B cell (primary cell): Measurements from ENCODE around the gene NVL. TPM values are rescaled to one million over a fixed set of nuclear protein-coding genes. Genes with fewer than 3 reads are reported as not detected.

Experiments
- ATAC-seq: fragments of 200-7000 bp; cut with Tn5 transposase; one replicate; pipeline ENCODE4 v1.10.0; 2021; ENCODE audit warnings: low read depth, mild to moderate bottlenecking, moderate number of reproducible peaks, moderate library complexity
- CTCF ChIA-PET: fragments of 350-600 bp; sonication (Branson Sonifier 250); formaldehyde crosslinking; loops from one replicate; lab custom pipeline; 2021; ENCODE audit warnings: antibody characterized with exemption, inconsistent platforms; lab: Charles Lee
- POLR2A ChIA-PET: fragments of 350-600 bp; sonication (Branson Sonifier 250); formaldehyde crosslinking; loops from one replicate; lab custom pipeline; 2021; ENCODE audit warnings: antibody characterized with exemption; lab: Charles Lee
- DNase-seq: peaks from one replicate; pipeline ENCODE4 v3.0.0; 2013
- H2AFZ ChIP-seq: 2 replicates; pipeline ENCODE4 v1.6.1; 2012; ENCODE audit warnings: mild to moderate bottlenecking, low read depth, low read length; ENCODE audit not compliant: insufficient read depth, poor library complexity, severe bottlenecking
- H3K27ac ChIP-seq, 2 donors: 1 replicate in 1 of 2; 2 replicates in 1 of 2; pipeline ENCODE4 v1.5.1; 2012 to 2013; ENCODE audit warnings: low read length in 2 of 2, mild to moderate bottlenecking in 2 of 2, moderate library complexity in 1 of 2
- H3K27me3 ChIP-seq, 4 experiments: fragments of 200-600 bp in 1 of 4; sonication (generic) in 1 of 4; replicated peaks in 1 of 4; 1 replicate in 2 of 4; 2 replicates in 2 of 4; pipeline versions ENCODE4 v1.6.1 to v1.7.0; 2013 to 2016; ENCODE audit warnings: low read length in 3 of 4, mild to moderate bottlenecking in 2 of 4, mixed read lengths in 1 of 4, moderate library complexity in 1 of 4; ENCODE audit not compliant: insufficient read depth in 4 of 4, control insufficient read depth in 3 of 4; ENCODE audit errors: control extremely low read depth in 1 of 4
- H3K36me3 ChIP-seq, 2 experiments: replicated peaks in 1 of 2; 1 replicate in 1 of 2; 2 replicates in 1 of 2; pipeline versions ENCODE4 v1.6.1 to v1.7.1; 2013; ENCODE audit warnings: low read length in 1 of 2; ENCODE audit not compliant: insufficient read depth in 2 of 2, control insufficient read depth in 1 of 2; ENCODE audit errors: control extremely low read depth in 1 of 2, extremely low read depth in 1 of 2
- H3K4me1 ChIP-seq, 2 donors: fragments of 200-600 bp in 1 of 2; sonication (generic) in 1 of 2; 1 replicate in 1 of 2; 2 replicates in 1 of 2; pipeline versions ENCODE4 v1.5.1 to v1.6.1; 2013 to 2017; ENCODE audit warnings: low read length in 2 of 2; ENCODE audit not compliant: control insufficient read depth in 2 of 2, insufficient read depth in 2 of 2
- H3K4me2 ChIP-seq: replicated peaks from 2 replicates; pipeline ENCODE3; 2012; ENCODE audit warnings: mild to moderate bottlenecking, low read depth, low read length; ENCODE audit not compliant: poor library complexity, severe bottlenecking
- H3K4me3 ChIP-seq, 5 experiments: fragments of 200-600 bp in 1 of 5; sonication (generic) in 1 of 5; 1 replicate in 3 of 5; 2 replicates in 2 of 5; pipeline versions ENCODE4 v1.5.1 to v1.7.0; 2011 to 2016; ENCODE audit warnings: low read length in 4 of 5, mild to moderate bottlenecking in 4 of 5, low read depth in 2 of 5, control low read depth in 1 of 5, moderate library complexity in 1 of 5; ENCODE audit not compliant: insufficient read depth in 1 of 5; ENCODE audit errors: control extremely low read depth in 1 of 5, extremely low read depth in 1 of 5
- H3K79me2 ChIP-seq: fragments of 200-600 bp; sonication (generic); one replicate; pipeline ENCODE4 v1.6.0; 2016; ENCODE audit warnings: low read length; ENCODE audit not compliant: control insufficient read depth, insufficient read depth
- H3K9ac ChIP-seq: fragments of 200-600 bp; sonication (generic); 2 replicates; pipeline ENCODE4 v1.6.1; 2017; ENCODE audit warnings: mild to moderate bottlenecking, low read length, moderate library complexity
- H3K9me3 ChIP-seq, 3 donors: one replicate each; pipeline versions ENCODE4 v1.6.1 to v1.7.1; 2013; ENCODE audit warnings: low read length in 2 of 3; ENCODE audit not compliant: control insufficient read depth in 2 of 3, insufficient read depth in 1 of 3; ENCODE audit errors: control extremely low read depth in 1 of 3
- H4K20me1 ChIP-seq: 2 replicates; pipeline ENCODE4 v1.6.0; 2012; ENCODE audit warnings: mild to moderate bottlenecking, low read length; ENCODE audit not compliant: insufficient read depth, control insufficient read depth, poor library complexity, severe bottlenecking
- H3K27ac Mint-ChIP-seq: one replicate; pipeline ENCODE4 v1.8.0; 2021; ENCODE audit warnings: mixed read lengths
- H3K27me3 Mint-ChIP-seq: one replicate; pipeline ENCODE4 v1.8.0; 2021; ENCODE audit warnings: mixed read lengths
- H3K4me1 Mint-ChIP-seq: one replicate; pipeline ENCODE4 v1.8.0; 2021; ENCODE audit warnings: mixed read lengths
- H3K4me3 Mint-ChIP-seq: one replicate; pipeline ENCODE4 v1.8.0; 2021; ENCODE audit warnings: mixed read lengths
- H3K9me3 Mint-ChIP-seq: one replicate; pipeline ENCODE4 v1.8.0; 2022; ENCODE audit warnings: mixed read lengths; ENCODE audit not compliant: insufficient read depth
- CTCF ChIP-seq: fragments of 200-600 bp; IDR thresholded peaks from one replicate; pipeline ENCODE4 v1.8.0; 2022; ENCODE audit warnings: antibody characterized with exemption, mild to moderate bottlenecking
- EZH2 ChIP-seq: IDR thresholded peaks from 2 replicates; pipeline ENCODE4 v1.6.1; 2012; ENCODE audit warnings: borderline replicate concordance, low read depth, mild to moderate bottlenecking, moderate library complexity, low read length; ENCODE audit not compliant: insufficient read depth, poor library complexity, severe bottlenecking
- WGBS: methylation state at CpG from one replicate; pipeline ENCODE4 v1.1.5; 2013; ENCODE audit warnings: missing lambda C conversion rate; ENCODE audit not compliant: insufficient coverage; 5-methylcytosine and 5-hydroxymethylcytosine counted together
- intact Hi-C: fragments of 100-400 bp; cut with micrococcal nuclease; formaldehyde crosslinking; loops from one replicate; pipeline ENCODE4 v1.10.0; 2022
- polyA plus RNA-seq: library from polyadenylated mRNA; depleted of rRNA; stranded (reverse); fragments of >200 nt; gene quantifications from 2 replicates; pipeline ENCODE4 v1.2.3, GENCODE V29; 2012
- total RNA-seq, 2 donors: library from RNA; stranded (reverse); fragments of 120-200 nt in 1 of 2; gene quantifications; 1 replicate in 1 of 2; 2 replicates in 1 of 2; pipeline versions ENCODE4 v1.2.3 to v1.2.4, GENCODE V29; 2013 to 2022

The NVL gene
- total and polyA plus RNA-seq, 2 donors (not counting 1 experiment from before 2014, with no cell fraction given): 28.1 to 45.5 TPM

- H3K4me1 Mint-ChIP-seq: no peaks in the 10 kb centered on the region
- DNase-seq: no peak
- 89% methylated on average over 3 of the region's 7 CpGs for WGBS
- no peak for ATAC-seq
- Histone ChIP-seq H4K20me1 (no peaks in the 10 kb centered on the region), H3K36me3 (peaks cover 3 to 69% of the 10 kb centered on the region in 2 experiments), H3K4me3 (no peak overlapping the region), H3K4me2 (no peak overlapping the region), H3K4me1 (no peaks in the 10 kb centered on the region), H2AFZ (no peak overlapping the region), H3K27me3 (no peaks in the 10 kb centered on the region), H3K27ac (no peak overlapping the region), H3K9me3 (no peaks in the 10 kb centered on the region), H3K9ac (no peak overlapping the region), H3K79me2 (no peaks in the 10 kb centered on the region)
- ChIA-PET POLR2A (interaction anchor here (0.6 kb wide), 1 partner anchor 122 kb away, joined by 4 read pairs; no protein-coding TSS in a partner anchor), CTCF (no interaction called here)
- intact Hi-C loops: no loop called here
- no peak for TF ChIP-seq CTCF
- no peak overlapping the region for H3K27ac Mint-ChIP-seq
- no peak overlapping the region for H3K4me3 Mint-ChIP-seq
- no peaks in the 10 kb centered on the region for H3K27me3 Mint-ChIP-seq
- no peaks in the 10 kb centered on the region for H3K9me3 Mint-ChIP-seq
Observed at GRCh38 chr1:224302947-224303346, 27.0 kb downstream of the NVL start.

GRCh38 chr1:224301391-224301790 lies 28.6 kb downstream of the NVL start:
- no peak for DNase-seq
- H3K4me3 ChIP-seq: no peak overlapping the region
- no peak overlapping the region for H2AFZ ChIP-seq
- H3K4me2 ChIP-seq: no peak overlapping the region
- H3K4me1 ChIP-seq: no peaks in the 10 kb centered on the region
- H3K27me3 ChIP-seq: no peaks in the 10 kb centered on the region
- H4K20me1 ChIP-seq: no peaks in the 10 kb centered on the region
- ATAC-seq: no peak
- peaks cover 0 to 70% of the 10 kb centered on the region in 2 experiments for H3K36me3 ChIP-seq
- intact Hi-C loops: no loop called here
- ChIA-PET POLR2A (no interaction called here), CTCF (no interaction called here)
- H3K9me3 ChIP-seq: no peaks in the 10 kb centered on the region
- no peaks in the 10 kb centered on the region for H3K9me3 Mint-ChIP-seq
- no peak overlapping the region for H3K27ac Mint-ChIP-seq
- no peak overlapping the region for H3K27ac ChIP-seq
- no peak overlapping the region for H3K4me3 Mint-ChIP-seq
- no peak overlapping the region for H3K9ac ChIP-seq
- H3K27me3 Mint-ChIP-seq: no peaks in the 10 kb centered on the region
- H3K4me1 Mint-ChIP-seq: no peaks in the 10 kb centered on the region
- WGBS: no CpG with 5 or more reads among the region's 1 CpG
- H3K79me2 ChIP-seq: no peaks in the 10 kb centered on the region
- TF ChIP-seq CTCF (no peak), EZH2 (no peak)
